ENCODE results near the gene SCAPER.
A peak's percentile ranks its signal among the peaks of the same experiment; 100 is the strongest.
"Not testable (repeated sequence)": the region's sequence is repeated elsewhere in the genome, so short reads cannot be mapped to it uniquely, and the experiment has no call there.

The SCAPER gene

GRCh38 chr15:76837474-76837873 lies 67.7 kb downstream of the SCAPER start:
- no peak for DNase-seq (ENCODE audit: low read depth in 1 of 2, low spot score in 1 of 2)
- no peak for TF ChIP-seq JUND (IDR thresholded peaks at IDR 0.05; ENCODE audit: low read depth)
- in situ Hi-C loops (cut with HindIII; ENCODE audit: low pct_unique_long_range_greater_than_20kb, low sequenced_read_pairs), result no loop called here

GRCh38 chr15:76829939-76830338 lies 75.2 kb downstream of the SCAPER start:
- DNase-seq (ENCODE audit: low read depth in 1 of 2, low spot score in 1 of 2), result no peak
- TF ChIP-seq JUND (IDR thresholded peaks at IDR 0.05; ENCODE audit: low read depth), result no peak
- in situ Hi-C loops (cut with HindIII; ENCODE audit: low pct_unique_long_range_greater_than_20kb, low sequenced_read_pairs), result no loop called here

GRCh38 chr15:76823890-76824289 lies 81.2 kb downstream of the SCAPER start:
- in situ Hi-C loops (cut with HindIII; ENCODE audit: low pct_unique_long_range_greater_than_20kb, low sequenced_read_pairs), result no loop called here
- DNase-seq (ENCODE audit: low read depth in 1 of 2, low spot score in 1 of 2), result no peak
- no peak for TF ChIP-seq JUND (IDR thresholded peaks at IDR 0.05; ENCODE audit: low read depth)

- no peak for DNase-seq (ENCODE audit: low read depth in 1 of 2, low spot score in 1 of 2)
- in situ Hi-C loops (cut with HindIII; ENCODE audit: low pct_unique_long_range_greater_than_20kb, low sequenced_read_pairs), result no loop called here
- no peak for TF ChIP-seq JUND (IDR thresholded peaks at IDR 0.05; ENCODE audit: low read depth)
These were observed 81.8 kb downstream of the SCAPER start for GRCh38 chr15:76823303-76823702.

GRCh38 chr15:76818926-76819325 lies 86.2 kb downstream of the SCAPER start:
- in situ Hi-C loops (cut with HindIII; ENCODE audit: low pct_unique_long_range_greater_than_20kb, low sequenced_read_pairs); DNase-seq (ENCODE audit: low read depth in 1 of 2, low spot score in 1 of 2): not testable (repeated sequence)

- in situ Hi-C loops (cut with HindIII; ENCODE audit: low pct_unique_long_range_greater_than_20kb, low sequenced_read_pairs), result no loop called here
- peak in 1 of 2 experiments; percentile 62 for DNase-seq (ENCODE audit: low read depth in 1 of 2, low spot score in 1 of 2)
- TF ChIP-seq JUND (IDR thresholded peaks at IDR 0.05; ENCODE audit: low read depth), result no peak
These were observed 89.7 kb downstream of the SCAPER start for GRCh38 chr15:76815421-76815820.

GRCh38 chr15:76812381-76812780 lies 92.8 kb downstream of the SCAPER start:
- TF ChIP-seq JUND (IDR thresholded peaks at IDR 0.05; ENCODE audit: low read depth), result no peak
- in situ Hi-C loops (cut with HindIII; ENCODE audit: low pct_unique_long_range_greater_than_20kb, low sequenced_read_pairs), result no loop called here
- no peak for DNase-seq (ENCODE audit: low read depth in 1 of 2, low spot score in 1 of 2)

GRCh38 chr15:76809412-76810103 lies 95.6 kb downstream of the SCAPER start:
- no peak for DNase-seq (ENCODE audit: low read depth in 1 of 2, low spot score in 1 of 2)
- in situ Hi-C loops (cut with HindIII; ENCODE audit: low pct_unique_long_range_greater_than_20kb, low sequenced_read_pairs), result no loop called here
- TF ChIP-seq JUND (IDR thresholded peaks at IDR 0.05; ENCODE audit: low read depth), result no peak

- TF ChIP-seq JUND (IDR thresholded peaks at IDR 0.05; ENCODE audit: low read depth), result no peak
- in situ Hi-C loops (cut with HindIII; ENCODE audit: low pct_unique_long_range_greater_than_20kb, low sequenced_read_pairs), result no loop called here
- DNase-seq (ENCODE audit: low read depth in 1 of 2, low spot score in 1 of 2), result no peak
These were observed 102.0 kb downstream of the SCAPER start for GRCh38 chr15:76803049-76803571.

GRCh38 chr15:76802411-76802810 lies 102.7 kb downstream of the SCAPER start:
- in situ Hi-C loops (cut with HindIII; ENCODE audit: low pct_unique_long_range_greater_than_20kb, low sequenced_read_pairs), result no loop called here
- no peak for DNase-seq (ENCODE audit: low read depth in 1 of 2, low spot score in 1 of 2)
- no peak for TF ChIP-seq JUND (IDR thresholded peaks at IDR 0.05; ENCODE audit: low read depth)

GRCh38 chr15:76799760-76800159 lies 105.4 kb downstream of the SCAPER start:
- DNase-seq (ENCODE audit: low read depth in 1 of 2, low spot score in 1 of 2), result no peak
- no peak for TF ChIP-seq JUND (IDR thresholded peaks at IDR 0.05; ENCODE audit: low read depth)
- in situ Hi-C loops (cut with HindIII; ENCODE audit: low pct_unique_long_range_greater_than_20kb, low sequenced_read_pairs), result no loop called here

GRCh38 chr15:76795217-76795616 lies 109.9 kb downstream of the SCAPER start:
- DNase-seq (ENCODE audit: low read depth in 1 of 2, low spot score in 1 of 2), result no peak
- TF ChIP-seq JUND (IDR thresholded peaks at IDR 0.05; ENCODE audit: low read depth), result no peak
- in situ Hi-C loops (cut with HindIII; ENCODE audit: low pct_unique_long_range_greater_than_20kb, low sequenced_read_pairs), result no loop called here

GRCh38 chr15:76793162-76793561 lies 112.0 kb downstream of the SCAPER start:
- no peak for TF ChIP-seq JUND (IDR thresholded peaks at IDR 0.05; ENCODE audit: low read depth)
- DNase-seq (ENCODE audit: low read depth in 1 of 2, low spot score in 1 of 2), result no peak
- in situ Hi-C loops (cut with HindIII; ENCODE audit: low pct_unique_long_range_greater_than_20kb, low sequenced_read_pairs), result no loop called here

- TF ChIP-seq JUND (IDR thresholded peaks at IDR 0.05; ENCODE audit: low read depth), result no peak
- in situ Hi-C loops (cut with HindIII; ENCODE audit: low pct_unique_long_range_greater_than_20kb, low sequenced_read_pairs), result no loop called here
- DNase-seq (ENCODE audit: low read depth in 1 of 2, low spot score in 1 of 2), result no peak
These were observed 113.6 kb downstream of the SCAPER start for GRCh38 chr15:76791511-76791910.

Measured in T47D (cell line).